Adrenal gland (tissue), 5 donors: ENCODE results near the gene SETD9.

Experiments used
- POLR2A ChIP-seq, 2 donors: fragments of 450-650 bp; IDR thresholded peaks; one replicate each; pipeline ENCODE4 v1.6.1; 2017; ENCODE audit warnings: antibody characterized with exemption in 2 of 2, mild to moderate bottlenecking in 2 of 2, moderate library complexity in 1 of 2
- TF ChIP-seq, protein P1 (sequence below), 6 experiments: fragments of 450-650 bp in 4 of 6; fragments of 200-600 bp in 2 of 6; sonication (generic) in 1 of 6; IDR thresholded peaks; 1 replicate in 5 of 6; 2 replicates in 1 of 6; pipeline versions ENCODE4 v1.5.1 to v1.8.0; 2016 to 2021; ENCODE audit warnings: antibody characterized with exemption in 6 of 6, mild to moderate bottlenecking in 2 of 6, moderate library complexity in 1 of 6
- donor health status: DM: no; HTN: no; CAD: no.

DNA sequence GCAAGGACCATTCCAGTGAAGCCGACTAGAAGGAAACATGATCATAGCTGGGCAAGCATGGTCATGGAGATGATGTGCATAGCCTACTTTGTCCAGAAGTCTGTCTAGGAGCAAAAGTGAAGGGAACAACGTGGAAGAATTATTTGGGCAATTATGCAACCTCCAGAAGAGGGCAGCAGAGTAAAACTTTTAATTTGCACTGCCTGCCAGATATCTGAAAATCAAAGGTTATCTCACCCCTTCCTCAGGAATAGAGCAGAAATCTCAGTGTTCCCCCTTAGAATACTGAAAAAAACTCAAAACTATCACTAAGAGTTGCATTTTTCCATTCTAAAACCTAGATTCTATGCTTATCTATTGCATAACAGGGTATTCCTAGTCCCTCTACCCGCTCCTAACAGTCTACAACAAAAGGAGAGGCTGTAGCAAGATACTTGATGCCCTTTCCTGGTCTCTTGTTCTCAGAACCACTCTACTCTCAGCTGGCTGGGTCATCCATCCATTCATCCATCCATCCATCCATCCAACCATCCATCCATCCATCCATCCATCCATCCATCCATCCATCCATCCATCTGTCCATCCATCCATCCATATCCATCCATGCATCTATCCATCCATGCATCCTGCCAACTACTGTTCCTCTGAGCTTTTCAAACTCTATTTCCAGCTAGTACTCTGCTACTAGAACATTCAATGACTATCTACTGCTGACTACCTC is 8.4 kb upstream of the SETD9 start:
- TF ChIP-seq, protein P1, sequence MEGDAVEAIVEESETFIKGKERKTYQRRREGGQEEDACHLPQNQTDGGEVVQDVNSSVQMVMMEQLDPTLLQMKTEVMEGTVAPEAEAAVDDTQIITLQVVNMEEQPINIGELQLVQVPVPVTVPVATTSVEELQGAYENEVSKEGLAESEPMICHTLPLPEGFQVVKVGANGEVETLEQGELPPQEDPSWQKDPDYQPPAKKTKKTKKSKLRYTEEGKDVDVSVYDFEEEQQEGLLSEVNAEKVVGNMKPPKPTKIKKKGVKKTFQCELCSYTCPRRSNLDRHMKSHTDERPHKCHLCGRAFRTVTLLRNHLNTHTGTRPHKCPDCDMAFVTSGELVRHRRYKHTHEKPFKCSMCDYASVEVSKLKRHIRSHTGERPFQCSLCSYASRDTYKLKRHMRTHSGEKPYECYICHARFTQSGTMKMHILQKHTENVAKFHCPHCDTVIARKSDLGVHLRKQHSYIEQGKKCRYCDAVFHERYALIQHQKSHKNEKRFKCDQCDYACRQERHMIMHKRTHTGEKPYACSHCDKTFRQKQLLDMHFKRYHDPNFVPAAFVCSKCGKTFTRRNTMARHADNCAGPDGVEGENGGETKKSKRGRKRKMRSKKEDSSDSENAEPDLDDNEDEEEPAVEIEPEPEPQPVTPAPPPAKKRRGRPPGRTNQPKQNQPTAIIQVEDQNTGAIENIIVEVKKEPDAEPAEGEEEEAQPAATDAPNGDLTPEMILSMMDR (IDR thresholded peaks at IDR 0.05) = peak; percentile 51 to 83 (median 78)
- TF ChIP-seq POLR2A (IDR thresholded peaks at IDR 0.05) = no peak
